HCT116 (cell line): Measurements from ENCODE around the gene DEFB123. TPM values are rescaled to one million over a fixed set of nuclear protein-coding genes. Genes with fewer than 3 reads are reported as not detected.

Source experiments
- ATAC-seq: fragments of 200-7000 bp; cut with Tn5 transposase; 2 replicates; pipeline ENCODE4 v1.9.1; 2020; ENCODE audit warnings: mild to moderate bottlenecking, moderate library complexity
- BruUV-seq: library from RNA; stranded (reverse); fragments of 400-500 nt; replicated peaks from 2 replicates; lab custom pipeline; 2021; lab: Mats Ljungman, UMichigan
- CTCF ChIA-PET: fragments of 300-600 bp; sonication (Branson Sonifier 250); formaldehyde crosslinking; loops from one replicate; lab custom pipeline; 2021; ENCODE audit warnings: antibody characterized with exemption; lab: Charles Lee
- POLR2A ChIA-PET: fragments of 300-600, 350-600 bp; sonication (Branson Sonifier 250); formaldehyde crosslinking; loops from one replicate; lab custom pipeline; 2021; ENCODE audit warnings: antibody characterized with exemption; lab: Charles Lee
- RAD21 ChIA-PET, 2 experiments: fragments of 300-600 bp; sonication (Branson Sonifier 250); formaldehyde crosslinking; loops; one replicate each; lab custom pipeline; 2023; ENCODE audit warnings: low total read pairs in 2 of 2; ENCODE audit not compliant: uncharacterized antibody in 2 of 2, unreplicated experiment in 2 of 2, low non-redundant PET in 1 of 2; lab: Charles Lee
- DNase-seq: peaks from one replicate; pipeline ENCODE4 v3.0.0-alpha.2; 2010; ENCODE audit warnings: low read depth, low spot score
- H2AFZ ChIP-seq: fragments of 200-600 bp; shearing (Covaris generic), sonication (generic); 2 replicates; pipeline ENCODE4 v1.6.1; 2017; ENCODE audit warnings: low read depth, mixed run types, mixed read lengths, antibody characterized with exemption, low read length; ENCODE audit not compliant: poor library complexity, severe bottlenecking
- H3K27ac ChIP-seq: 2 replicates; pipeline ENCODE4 v1.5.1; 2012; ENCODE audit warnings: low read depth, low read length
- H3K27me3 ChIP-seq: fragments of 200-600 bp; sonication (generic); 2 replicates; pipeline ENCODE4 v1.6.1; 2016; ENCODE audit warnings: mixed run types, low read length, mixed read lengths; ENCODE audit not compliant: insufficient read depth
- H3K36me3 ChIP-seq, 2 experiments: fragments of 200-500 bp in 1 of 2; fragments of 200-600 bp in 1 of 2; sonication (Bioruptor generic) in 1 of 2; sonication (generic) in 1 of 2; 2 replicates each; pipeline versions ENCODE4 v1.5.1 to v1.6.1; 2014 to 2016; ENCODE audit warnings: low read length in 2 of 2, inconsistent platforms in 1 of 2, mixed read lengths in 1 of 2, mixed run types in 1 of 2; ENCODE audit not compliant: insufficient read depth in 2 of 2, control insufficient read depth in 1 of 2
- H3K4me1 ChIP-seq, 2 experiments: fragments of 200-600 bp in 1 of 2; sonication (generic) in 1 of 2; 2 replicates each; pipeline versions ENCODE4 v1.5.1 to v1.6.1; 2012 to 2017; ENCODE audit warnings: low read length in 2 of 2, inconsistent platforms in 1 of 2, mild to moderate bottlenecking in 1 of 2, mixed read lengths in 1 of 2, mixed run types in 1 of 2, moderate library complexity in 1 of 2; ENCODE audit not compliant: insufficient read depth in 2 of 2, control insufficient read depth in 1 of 2
- H3K4me2 ChIP-seq: fragments of 200-600 bp; sonication (generic); 2 replicates; pipeline ENCODE4 v1.6.1; 2017; ENCODE audit warnings: mixed run types, low read length, mixed read lengths
- H3K4me3 ChIP-seq, 2 experiments: fragments of 200-600 bp in 1 of 2; sonication (generic) in 1 of 2; replicated peaks in 1 of 2; 2 replicates each; pipeline ENCODE4 v1.5.1; 2011 to 2016; ENCODE audit warnings: low read length in 2 of 2, control low read depth in 1 of 2, low read depth in 1 of 2, mild to moderate bottlenecking in 1 of 2, mixed read lengths in 1 of 2, mixed run types in 1 of 2
- H3K79me2 ChIP-seq: fragments of 200-600 bp; sonication (generic); 2 replicates; pipeline ENCODE4 v1.6.1; 2017; ENCODE audit warnings: mild to moderate bottlenecking, mixed run types, low read length, moderate library complexity, mixed read lengths; ENCODE audit not compliant: insufficient read depth
- H3K9ac ChIP-seq: fragments of 200-600 bp; sonication (generic); 2 replicates; pipeline ENCODE4 v1.6.1; 2016; ENCODE audit warnings: low read length, mixed read lengths
- H3K9me2 ChIP-seq: fragments of 200-600 bp; sonication (generic), shearing (Covaris generic); 2 replicates; pipeline ENCODE4 v1.6.1; 2017; ENCODE audit warnings: mixed run types, mild to moderate bottlenecking, moderate library complexity; ENCODE audit not compliant: insufficient read depth
- H3K9me3 ChIP-seq, 2 experiments: fragments of 200-500 bp in 1 of 2; fragments of 200-600 bp in 1 of 2; sonication (Bioruptor generic) in 1 of 2; sonication (generic) in 1 of 2; 2 replicates each; pipeline ENCODE4 v1.6.1; 2014 to 2017; ENCODE audit warnings: low read length in 2 of 2, mixed read lengths in 2 of 2, inconsistent platforms in 1 of 2, low read depth in 1 of 2, mild to moderate bottlenecking in 1 of 2, mixed run types in 1 of 2, moderate library complexity in 1 of 2; ENCODE audit not compliant: control insufficient read depth in 1 of 2, insufficient read depth in 1 of 2
- H4K20me1 ChIP-seq: fragments of 200-600 bp; sonication (generic), shearing (Covaris generic); 2 replicates; pipeline ENCODE4 v1.6.1; 2017; ENCODE audit warnings: mixed run types, mild to moderate bottlenecking, moderate library complexity; ENCODE audit not compliant: insufficient read depth
- CBX3 ChIP-seq: IDR thresholded peaks from 2 replicates; pipeline ENCODE4 v1.6.1; 2012; ENCODE audit warnings: low read depth
- CEBPB ChIP-seq: IDR thresholded peaks from 2 replicates; pipeline ENCODE4 v1.6.1; 2012; ENCODE audit warnings: low read depth
- CTCF ChIP-seq, 3 experiments: fragments of 200-600 bp in 1 of 3; sonication (generic) in 1 of 3; IDR thresholded peaks in 2 of 3; conservative IDR thresholded peaks in 1 of 3; 2 replicates each; pipeline ENCODE4 v1.5.1; 2012 to 2017; ENCODE audit warnings: low read depth in 2 of 3, low read length in 2 of 3, antibody characterized with exemption in 1 of 3, borderline replicate concordance in 1 of 3, control low read depth in 1 of 3, mild to moderate bottlenecking in 1 of 3, mixed read lengths in 1 of 3, mixed run types in 1 of 3, moderate library complexity in 1 of 3; ENCODE audit not compliant: insufficient read depth in 1 of 3
- EGR1 ChIP-seq: IDR thresholded peaks from 2 replicates; pipeline ENCODE4 v1.6.1; 2012; ENCODE audit warnings: low read depth
- ELF1 ChIP-seq: IDR thresholded peaks from 2 replicates; pipeline ENCODE4 v1.6.1; 2012; ENCODE audit warnings: low read depth, borderline replicate concordance
- EZH2 ChIP-seq: fragments of 200-600 bp; sonication (generic); IDR thresholded peaks from 2 replicates; pipeline ENCODE4 v1.6.1; 2017; ENCODE audit warnings: antibody characterized with exemption, mixed run types
- JUND ChIP-seq: IDR thresholded peaks from 2 replicates; pipeline ENCODE4 v1.6.1; 2012
- MAX ChIP-seq: IDR thresholded peaks from 2 replicates; pipeline ENCODE4 v1.6.1; 2012
- POLR2A ChIP-seq: IDR thresholded peaks from 2 replicates; pipeline ENCODE4 v1.7.0; 2011; ENCODE audit warnings: borderline replicate concordance; ENCODE audit not compliant: insufficient read depth, insufficient read length; ENCODE audit errors: extremely low read depth
- RAD21 ChIP-seq: IDR thresholded peaks from 2 replicates; pipeline ENCODE4 v1.6.1; 2012; ENCODE audit warnings: low read depth, mild to moderate bottlenecking
- TCF7L2 ChIP-seq: IDR thresholded peaks from 2 replicates; pipeline ENCODE4 v1.7.0; 2011; ENCODE audit warnings: borderline replicate concordance, inconsistent platforms; ENCODE audit not compliant: insufficient read depth, insufficient read length; ENCODE audit errors: extremely low read depth
- YY1 ChIP-seq: IDR thresholded peaks from 2 replicates; pipeline ENCODE4 v1.6.1; 2011; ENCODE audit warnings: low read length, low read depth, moderate library complexity, mild to moderate bottlenecking; ENCODE audit not compliant: insufficient replicate concordance; ENCODE audit errors: extremely low read depth
- ZBTB33 ChIP-seq: IDR thresholded peaks from 2 replicates; pipeline ENCODE4 v1.6.1; 2011; ENCODE audit warnings: mild to moderate bottlenecking, low read length, moderate library complexity; ENCODE audit not compliant: insufficient replicate concordance; ENCODE audit errors: extremely low read depth
- ZFX ChIP-seq: fragments of 450-650 bp; IDR thresholded peaks from 2 replicates; pipeline ENCODE4 v1.6.1; 2017
- intact Hi-C: fragments of 100-400 bp; cut with micrococcal nuclease; formaldehyde crosslinking; loops from 2 replicates; pipeline ENCODE4 v1.10.0; 2022
- total RNA-seq: library from RNA; stranded (reverse); gene quantifications from one replicate; pipeline ENCODE4 v1.2.1, GENCODE V29; 2021; ENCODE audit not compliant: unreplicated experiment

The DEFB123 gene
- total RNA-seq, 1 experiment from 2014 or later: not detected

- peaks cover 16% of the 10 kb centered on the region; the same call in 1 of the 2 replicates for H3K27me3 ChIP-seq
- intact Hi-C loops: no loop called here
- no peak overlapping the region for H3K27ac ChIP-seq
- TF ChIP-seq ZFX (no peak), RAD21 (no peak), ELF1 (no peak), EZH2 (no peak), YY1 (no peak), JUND (no peak), TCF7L2 (no peak), CEBPB (no peak), EGR1 (no peak), CTCF (IDR thresholded peaks at IDR 0.05 in 2 of 3, conservative IDR thresholded peaks at IDR 0.05 in 1 of 3; ENCODE audit: borderline replicate concordance in 1 of 3, insufficient read depth in 1 of 3, low read depth in 2 of 3, low read length in 2 of 3) (no peak), CBX3 (no peak), MAX (no peak), POLR2A (no peak), ZBTB33 (no peak)
- no peak for DNase-seq
- no peaks in the 10 kb centered on the region for H3K4me1 ChIP-seq
- no peaks in the 10 kb centered on the region for H3K9me2 ChIP-seq
- no peaks in the 10 kb centered on the region for H3K9me3 ChIP-seq
- no peak for ATAC-seq
- no peak overlapping the region for H3K4me3 ChIP-seq
- H3K9ac ChIP-seq: no peak overlapping the region
- ChIA-PET POLR2A (no interaction called here), RAD21 (no interaction called here), CTCF (no interaction called here)
- no peak overlapping the region for H3K4me2 ChIP-seq
- H3K79me2 ChIP-seq: no peaks in the 10 kb centered on the region
- no peaks in the 10 kb centered on the region for H3K36me3 ChIP-seq
- no TSS peak for BruUV-seq
- H2AFZ ChIP-seq: no peak overlapping the region
- H4K20me1 ChIP-seq: no peaks in the 10 kb centered on the region
Measured at GRCh38 chr20:31418307-31418706, 22.1 kb upstream of the DEFB123 start.
